Neuronal stem cell (in vitro differentiated cells): ENCODE data around the gene PRSS53.
A peak's percentile ranks its signal among the peaks of the same experiment; 100 is the strongest.

Experiments
- DNase-seq: peaks from one replicate; pipeline ENCODE4 v3.0.0-alpha.2; 2013; ENCODE audit warnings: low spot score
- H2AFZ ChIP-seq: one replicate; pipeline ENCODE4 v1.6.1; 2013; ENCODE audit warnings: mild to moderate bottlenecking, low read length, inconsistent platforms
- H2AK5ac ChIP-seq: 2 replicates; pipeline ENCODE4 v1.6.1; 2013; ENCODE audit warnings: low read depth, mild to moderate bottlenecking, inconsistent platforms, low read length, moderate library complexity, mixed read lengths
- H2BK120ac ChIP-seq: 2 replicates; pipeline ENCODE4 v1.6.1; 2013; ENCODE audit warnings: low read depth, mild to moderate bottlenecking, inconsistent platforms, low read length, moderate library complexity, mixed read lengths
- H2BK12ac ChIP-seq: one replicate; pipeline ENCODE4 v1.6.1; 2013; ENCODE audit warnings: low read length, inconsistent platforms
- H2BK15ac ChIP-seq: 2 replicates; pipeline ENCODE4 v1.6.1; 2013; ENCODE audit warnings: mild to moderate bottlenecking, low read length, inconsistent platforms, mixed read lengths
- H2BK5ac ChIP-seq: one replicate; pipeline ENCODE4 v1.6.1; 2013; ENCODE audit warnings: inconsistent platforms, mild to moderate bottlenecking, low read length, moderate library complexity
- H3K14ac ChIP-seq: one replicate; pipeline ENCODE4 v1.6.1; 2013; ENCODE audit warnings: low read length, inconsistent platforms
- H3K18ac ChIP-seq: 2 replicates; pipeline ENCODE4 v1.6.1; 2013; ENCODE audit warnings: low read length, inconsistent platforms
- H3K23ac ChIP-seq: 2 replicates; pipeline ENCODE4 v1.6.1; 2013; ENCODE audit warnings: low read depth, mild to moderate bottlenecking, mixed read lengths, low read length, inconsistent platforms; ENCODE audit not compliant: poor library complexity
- H3K27ac ChIP-seq: replicated peaks from 3 replicates; pipeline ENCODE4 v1.5.1; 2013; ENCODE audit warnings: low read length, inconsistent platforms
- H3K27me3 ChIP-seq, 3 experiments: 2 replicates each; pipeline ENCODE4 v1.6.1; 2013; ENCODE audit warnings: low read length in 3 of 3, mild to moderate bottlenecking in 2 of 3, inconsistent platforms in 1 of 3, low read depth in 1 of 3, mixed read lengths in 1 of 3, moderate library complexity in 1 of 3; ENCODE audit not compliant: control insufficient read depth in 3 of 3, insufficient read depth in 3 of 3
- H3K36me3 ChIP-seq, 2 donors: replicated peaks in 1 of 2; 2 replicates each; pipeline ENCODE4 v1.6.1; 2013; ENCODE audit warnings: low read length in 2 of 2; ENCODE audit not compliant: control insufficient read depth in 2 of 2, insufficient read depth in 2 of 2
- H3K4ac ChIP-seq: 2 replicates; pipeline ENCODE4 v1.6.1; 2013; ENCODE audit warnings: inconsistent platforms, mild to moderate bottlenecking, low read length, moderate library complexity
- H3K4me1 ChIP-seq, 2 donors: 1 replicate in 1 of 2; 2 replicates in 1 of 2; pipeline ENCODE4 v1.6.1; 2013; ENCODE audit warnings: low read length in 2 of 2, low read depth in 1 of 2; ENCODE audit not compliant: control insufficient read depth in 2 of 2, insufficient read depth in 1 of 2
- H3K4me2 ChIP-seq: one replicate; pipeline ENCODE4 v1.6.1; 2013; ENCODE audit warnings: mild to moderate bottlenecking, low read length, inconsistent platforms; ENCODE audit not compliant: insufficient read depth, poor library complexity, severe bottlenecking
- H3K4me3 ChIP-seq, 2 donors: 2 replicates each; pipeline ENCODE4 v1.5.1; 2013; ENCODE audit warnings: low read length in 2 of 2, mild to moderate bottlenecking in 2 of 2, inconsistent platforms in 1 of 2, moderate library complexity in 1 of 2
- H3K79me1 ChIP-seq: one replicate; pipeline ENCODE4 v1.6.1; 2013; ENCODE audit warnings: low read depth, mild to moderate bottlenecking, inconsistent platforms, low read length, moderate library complexity
- H3K9ac ChIP-seq: one replicate; pipeline ENCODE4 v1.6.1; 2013; ENCODE audit warnings: mild to moderate bottlenecking, low read depth, low read length, inconsistent platforms; ENCODE audit not compliant: poor library complexity
- H3K9me3 ChIP-seq, 2 donors: replicated peaks in 1 of 2; 2 replicates each; pipeline versions ENCODE3 to v1.6.1; 2013; ENCODE audit warnings: low read length in 2 of 2, mild to moderate bottlenecking in 2 of 2, inconsistent platforms in 1 of 2, low read depth in 1 of 2, mixed read lengths in 1 of 2, moderate library complexity in 1 of 2; ENCODE audit not compliant: control insufficient read depth in 2 of 2, insufficient read depth in 1 of 2
- H4K8ac ChIP-seq: one replicate; pipeline ENCODE4 v1.6.1; 2013; ENCODE audit warnings: low read depth, mild to moderate bottlenecking, inconsistent platforms, low read length, moderate library complexity
- H4K91ac ChIP-seq: one replicate; pipeline ENCODE4 v1.6.1; 2013; ENCODE audit warnings: low read length, low read depth, mild to moderate bottlenecking, inconsistent platforms; ENCODE audit not compliant: poor library complexity
- WGBS, 2 donors: extraction: QIAGEN DNeasy Blood & Tissue Kit; methylation state at CpG; one replicate each; pipeline ENCODE4 v1.1.7; 2013; ENCODE audit warnings: missing lambda C conversion rate in 2 of 2, mixed read lengths in 1 of 2; ENCODE audit not compliant: insufficient read length in 2 of 2, insufficient replicate concordance in 1 of 2; ENCODE audit errors: extremely low coverage in 2 of 2; 5-methylcytosine and 5-hydroxymethylcytosine counted together

Gene PRSS53

DNA sequence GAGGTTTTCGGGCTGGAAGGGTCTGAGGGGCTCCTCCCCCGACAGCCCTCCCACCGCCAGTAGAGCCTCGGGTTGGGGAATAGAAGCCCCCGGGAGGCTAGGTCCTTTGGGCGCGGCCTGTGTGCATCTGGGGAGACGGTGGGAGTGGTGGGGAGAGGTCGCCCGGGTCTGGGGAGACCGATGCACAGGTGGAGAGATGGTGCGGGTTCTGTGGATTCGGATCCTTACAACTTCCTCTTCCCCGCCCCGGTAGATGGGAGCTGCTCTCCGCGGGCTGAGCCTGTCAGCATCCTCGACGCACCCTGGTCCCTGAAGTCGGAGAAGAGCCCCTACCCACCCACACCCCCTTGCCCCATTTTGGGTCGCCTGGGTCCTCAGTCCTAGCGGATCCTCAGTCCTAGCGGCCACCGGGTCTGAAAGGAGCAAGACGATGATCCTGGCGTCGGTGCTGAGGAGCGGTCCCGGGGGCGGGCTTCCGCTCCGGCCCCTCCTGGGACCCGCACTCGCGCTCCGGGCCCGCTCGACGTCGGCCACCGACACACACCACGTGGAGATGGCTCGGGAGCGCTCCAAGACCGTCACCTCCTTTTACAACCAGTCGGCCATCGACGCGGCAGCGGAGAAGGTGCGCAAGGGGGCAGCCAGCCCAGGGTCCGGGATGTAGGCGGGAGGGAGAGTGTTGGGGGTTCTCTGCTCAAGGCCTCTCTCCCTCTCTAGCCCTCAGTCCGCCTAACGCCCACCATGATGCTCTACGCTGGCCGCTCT is 20.2 kb upstream of the PRSS53 start:
- no peak overlapping the region for H4K8ac ChIP-seq
- H3K79me1 ChIP-seq = peaks cover 8% of the 10 kb centered on the region
- H3K9me3 ChIP-seq = peaks cover 0 to 1% of the 10 kb centered on the region in 2 donors
- H2AFZ ChIP-seq = peak overlapping the region; percentile 99
- no peak overlapping the region for H2BK12ac ChIP-seq
- H3K4me2 ChIP-seq = peak overlapping the region; percentile 98
- WGBS, 2 donors = no CpG with 5 or more reads among the region's 57 CpGs
- H3K18ac ChIP-seq = peak overlapping the region; percentile 98
- peaks cover 31 to 43% of the 10 kb centered on the region in 2 donors for H3K36me3 ChIP-seq
- no peak overlapping the region for H4K91ac ChIP-seq
- H2BK120ac ChIP-seq = no peak overlapping the region
- H3K27ac ChIP-seq = no peak overlapping the region
- no peak overlapping the region for H2BK15ac ChIP-seq
- H3K4ac ChIP-seq = no peak overlapping the region
- peak overlapping the region; percentile 96 for H3K9ac ChIP-seq
- H3K14ac ChIP-seq = peak overlapping the region; percentile 94
- H3K23ac ChIP-seq = peak overlapping the region; percentile 89
- no peak for DNase-seq
- H2BK5ac ChIP-seq = peak overlapping the region; percentile 75
- no peaks in the 10 kb centered on the region for H3K27me3 ChIP-seq
- peaks cover 0 to 7% of the 10 kb centered on the region in 2 donors for H3K4me1 ChIP-seq
- H3K4me3 ChIP-seq = peak overlapping the region; percentile 83 to 100
- peak overlapping the region; percentile 90 for H2AK5ac ChIP-seq

DNA sequence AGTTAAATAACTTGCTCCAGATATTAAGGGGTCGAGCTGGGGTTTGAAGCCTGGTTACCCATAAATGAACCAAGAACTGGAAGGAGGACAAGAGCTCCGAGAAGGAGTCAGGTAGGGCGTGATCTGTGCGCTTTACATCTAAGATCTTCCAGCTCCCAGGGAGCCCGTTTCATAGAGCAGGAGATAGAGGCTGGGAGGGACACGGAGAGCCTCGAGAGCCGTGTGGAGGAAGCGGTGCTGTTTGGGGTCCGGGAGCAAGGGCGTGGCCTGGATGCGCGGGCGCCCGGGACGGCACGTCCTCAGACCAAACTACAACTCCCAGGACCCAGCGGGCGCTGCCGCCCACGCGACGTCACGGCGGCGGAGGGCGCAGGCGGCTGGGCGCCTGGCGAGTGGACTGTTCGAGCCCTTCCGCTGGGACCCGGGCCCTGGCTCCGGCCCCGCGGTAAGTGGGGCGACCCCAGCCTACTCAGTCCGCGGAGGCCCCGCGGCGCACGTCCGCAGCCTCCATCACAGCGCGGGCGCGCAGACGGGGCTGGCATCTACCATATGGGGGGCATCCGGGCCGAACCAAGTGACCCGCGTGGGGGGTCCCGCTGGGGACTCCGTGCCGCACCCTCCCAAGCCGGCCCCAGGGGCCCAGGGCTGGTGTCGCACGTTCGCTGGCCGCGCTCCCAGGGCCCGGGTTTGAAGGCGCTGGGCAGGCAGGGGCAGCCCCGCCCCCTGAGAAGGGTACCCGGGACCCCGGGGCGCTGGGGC is 19.5 kb upstream of the PRSS53 start, which contains the start of gene BCKDK:
BCKDK (plus strand) TSS at position 352 of the 759 bp plus-strand sequence. CDS start 838 bp downstream, outside the sequence.
- Histone ChIP-seq H3K18ac (peak within 1 kb of the TSS; percentile 98), H3K9me3 (peaks cover 0 to 1% of the 10 kb centered on the region in 2 donors), H3K9ac (peak within 1 kb of the TSS; percentile 96), H2BK12ac (peak within 1 kb of the TSS; percentile 73), H3K27ac (no peak within 1 kb of the TSS), H2AK5ac (peak within 1 kb of the TSS; percentile 90), H3K4me3 (peak within 1 kb of the TSS; percentile 83 to 100), H3K4ac (no peak within 1 kb of the TSS), H3K14ac (peak within 1 kb of the TSS; percentile 94), H3K79me1 (peaks cover 8% of the 10 kb centered on the region), H3K36me3 (peaks cover 27 to 39% of the 10 kb centered on the region in 2 donors), H2BK120ac (no peak within 1 kb of the TSS), H2BK15ac (peak within 1 kb of the TSS; percentile 49), H4K91ac (peak within 1 kb of the TSS; percentile 22), H2BK5ac (peak within 1 kb of the TSS; percentile 75), H3K4me1 (peaks cover 0 to 7% of the 10 kb centered on the region in 2 donors), H3K23ac (peak within 1 kb of the TSS; percentile 89), H4K8ac (no peak within 1 kb of the TSS), H3K27me3 (no peaks in the 10 kb centered on the region), H3K4me2 (peak within 1 kb of the TSS; percentile 98), H2AFZ (peak within 1 kb of the TSS; percentile 99)
- DNase-seq = peak; percentile 51
- no CpG with 5 or more reads among the region's 68 CpGs for WGBS, 2 donors

DNA sequence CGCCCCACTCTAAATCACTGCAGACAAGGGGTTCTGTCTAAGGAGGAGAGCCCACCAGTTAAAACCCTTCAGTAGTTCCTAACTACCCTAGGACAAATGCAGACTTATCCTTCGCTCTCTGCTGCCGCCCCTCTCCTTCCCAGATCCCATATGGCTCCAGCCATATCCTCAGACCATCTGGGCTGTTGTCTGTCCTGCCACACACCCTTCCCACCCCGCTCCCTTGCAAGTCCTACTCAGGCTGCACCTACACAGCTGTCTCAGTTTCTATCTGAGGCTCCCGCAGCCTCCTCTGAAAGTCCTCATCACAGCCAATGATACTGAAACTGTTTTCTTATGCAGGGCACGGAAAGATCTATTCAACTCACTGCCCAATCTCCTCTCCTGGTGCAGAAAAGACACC is 18.7 kb upstream of the PRSS53 start:
- H4K8ac ChIP-seq = no peak overlapping the region
- H3K9ac ChIP-seq = no peak overlapping the region
- peaks cover 8% of the 10 kb centered on the region for H3K79me1 ChIP-seq
- H2BK5ac ChIP-seq = no peak overlapping the region
- no peaks in the 10 kb centered on the region for H3K27me3 ChIP-seq
- H3K9me3 ChIP-seq = peaks cover 0 to 1% of the 10 kb centered on the region in 2 donors
- peak overlapping the region; percentile 99 for H2AFZ ChIP-seq
- whole genome bisulfite sequencing, 2 donors = no CpG with 5 or more reads among the region's 6 CpGs
- no peak overlapping the region for H2BK15ac ChIP-seq
- no peak overlapping the region for H3K4ac ChIP-seq
- H3K14ac ChIP-seq = no peak overlapping the region
- no peak overlapping the region for H3K18ac ChIP-seq
- H3K4me3 ChIP-seq = no peak overlapping the region
- no peak for DNase-seq
- peaks cover 0 to 7% of the 10 kb centered on the region in 2 donors for H3K4me1 ChIP-seq
- H3K27ac ChIP-seq = no peak overlapping the region
- peak overlapping the region; percentile 22 for H4K91ac ChIP-seq
- peak overlapping the region; percentile 45 for H3K23ac ChIP-seq
- peaks cover 26 to 32% of the 10 kb centered on the region in 2 donors for H3K36me3 ChIP-seq
- H2BK12ac ChIP-seq = no peak overlapping the region
- no peak overlapping the region for H3K4me2 ChIP-seq
- no peak overlapping the region for H2AK5ac ChIP-seq
- no peak overlapping the region for H2BK120ac ChIP-seq
